AG04450 (cell line): ENCODE data around the gene DIO1. TPM values are rescaled to one million over a fixed set of nuclear protein-coding genes. Genes with fewer than 3 reads are reported as not detected.

Source experiments
- CTCF ChIA-PET: fragments of 300-600, 350-600 bp; formaldehyde crosslinking; extraction: SDS; loops from one replicate; lab custom pipeline; 2022; ENCODE audit warnings: antibody characterized with exemption, inconsistent platforms; lab: Charles Lee
- POLR2A ChIA-PET: fragments of 350-600 bp; formaldehyde crosslinking; extraction: SDS; loops from one replicate; lab custom pipeline; 2021; ENCODE audit warnings: antibody characterized with exemption, inconsistent platforms; lab: Yijun Ruan, JAX
- DNase-seq: peaks from one replicate; pipeline ENCODE4 v3.0.0-alpha.2; 2011; ENCODE audit warnings: low read depth, low spot score
- H3K27ac ChIP-seq: one replicate; pipeline ENCODE4 v1.5.1; 2012; ENCODE audit warnings: low read depth, low read length, control low read depth
- H3K27me3 ChIP-seq: one replicate; pipeline ENCODE4 v1.6.0; 2012; ENCODE audit warnings: low read length; ENCODE audit not compliant: control insufficient read depth, insufficient read depth
- H3K4me3 ChIP-seq: 2 replicates; pipeline ENCODE4 v1.5.1; 2011; ENCODE audit warnings: mild to moderate bottlenecking, low read depth, low read length, control low read depth
- H3K9me3 ChIP-seq: 2 replicates; pipeline ENCODE4 v1.5.1; 2012; ENCODE audit warnings: low read length; ENCODE audit not compliant: control insufficient read depth, insufficient read depth
- polyA plus RNA-seq: library from polyadenylated mRNA; depleted of rRNA; stranded (reverse); fragments of >200 nt; gene quantifications from 2 replicates; pipeline ENCODE4 v1.2.3, GENCODE V29; 2011
- TF ChIP-seq, protein P1 (sequence below): IDR thresholded peaks from 2 replicates; pipeline ENCODE4 v1.5.1; 2011; ENCODE audit warnings: low read depth, low read length, control low read depth, inconsistent platforms

Gene DIO1
- polyA plus RNA-seq, 1 experiment: not detected

GRCh38 chr1:53929246-53929960 is 35.4 kb downstream of the DIO1 start:
- TF ChIP-seq, protein P1, sequence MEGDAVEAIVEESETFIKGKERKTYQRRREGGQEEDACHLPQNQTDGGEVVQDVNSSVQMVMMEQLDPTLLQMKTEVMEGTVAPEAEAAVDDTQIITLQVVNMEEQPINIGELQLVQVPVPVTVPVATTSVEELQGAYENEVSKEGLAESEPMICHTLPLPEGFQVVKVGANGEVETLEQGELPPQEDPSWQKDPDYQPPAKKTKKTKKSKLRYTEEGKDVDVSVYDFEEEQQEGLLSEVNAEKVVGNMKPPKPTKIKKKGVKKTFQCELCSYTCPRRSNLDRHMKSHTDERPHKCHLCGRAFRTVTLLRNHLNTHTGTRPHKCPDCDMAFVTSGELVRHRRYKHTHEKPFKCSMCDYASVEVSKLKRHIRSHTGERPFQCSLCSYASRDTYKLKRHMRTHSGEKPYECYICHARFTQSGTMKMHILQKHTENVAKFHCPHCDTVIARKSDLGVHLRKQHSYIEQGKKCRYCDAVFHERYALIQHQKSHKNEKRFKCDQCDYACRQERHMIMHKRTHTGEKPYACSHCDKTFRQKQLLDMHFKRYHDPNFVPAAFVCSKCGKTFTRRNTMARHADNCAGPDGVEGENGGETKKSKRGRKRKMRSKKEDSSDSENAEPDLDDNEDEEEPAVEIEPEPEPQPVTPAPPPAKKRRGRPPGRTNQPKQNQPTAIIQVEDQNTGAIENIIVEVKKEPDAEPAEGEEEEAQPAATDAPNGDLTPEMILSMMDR: no peak
- ChIA-PET POLR2A (no interaction called here), CTCF (no interaction called here)

GRCh38 chr1:53930932-53931331 is 36.9 kb downstream of the DIO1 start:
- H3K4me3 ChIP-seq: no peak overlapping the region
- ChIA-PET POLR2A (no interaction called here), CTCF (interaction anchor here (1.3 kb wide), 2 partner anchors 15 to 52 kb away, joined by 4 to 5 read pairs; partner anchors contain the start of genes IFT25 and LRRC42)
- TF ChIP-seq, protein P1: no peak
- peaks cover 23% of the 10 kb centered on the region for H3K9me3 ChIP-seq
- DNase-seq: no peak
- no peaks in the 10 kb centered on the region for H3K27me3 ChIP-seq
- H3K27ac ChIP-seq: no peak overlapping the region

More at GRCh38 chr1:53929246-53929960, 35.4 kb downstream of the DIO1 start:
- Histone ChIP-seq H3K27ac (no peak overlapping the region), H3K4me3 (no peak overlapping the region), H3K9me3 (peaks cover 14% of the 10 kb centered on the region), H3K27me3 (no peaks in the 10 kb centered on the region)
- DNase-seq: no peak

DNA sequence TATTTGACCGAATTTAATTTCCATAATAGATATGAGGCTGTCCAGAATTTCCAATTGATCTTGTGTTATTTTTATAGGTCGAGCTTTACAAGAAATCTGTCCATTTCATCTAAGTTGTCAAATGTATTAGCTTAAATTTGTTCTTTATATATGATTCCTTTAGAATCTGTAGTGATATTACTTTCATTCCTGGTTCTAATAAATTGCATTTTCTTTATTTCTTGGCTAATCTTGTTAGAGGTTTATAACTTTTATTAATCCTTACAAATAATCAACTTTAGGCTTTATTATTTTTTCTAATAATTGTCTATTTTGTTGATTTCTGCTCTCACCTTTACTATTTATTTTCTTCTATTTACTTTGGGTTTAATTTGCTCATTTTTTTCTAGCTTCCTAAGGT is 37.5 kb downstream of the DIO1 start:
- H3K27me3 ChIP-seq: no peaks in the 10 kb centered on the region
- CTCF ChIA-PET: interaction anchor here (1.3 kb wide), 2 partner anchors 14 to 53 kb away, joined by 4 to 5 read pairs; partner anchors contain the start of genes IFT25 and LRRC42

GRCh38 chr1:53934170-53934765 is 40.3 kb downstream of the DIO1 start:
- H3K4me3 ChIP-seq: no peak overlapping the region
- ChIA-PET CTCF (no interaction called here), POLR2A (no interaction called here)
- no peak overlapping the region for H3K27ac ChIP-seq
- no peaks in the 10 kb centered on the region for H3K27me3 ChIP-seq
- TF ChIP-seq, protein P1: no peak
- peaks cover 26% of the 10 kb centered on the region for H3K9me3 ChIP-seq
- no peak for DNase-seq

More for the DNA sequence above, 37.5 kb downstream of the DIO1 start:
- DNase-seq: no peak
- POLR2A ChIA-PET: no interaction called here
- TF ChIP-seq, protein P1: no peak
- H3K27ac ChIP-seq: no peak overlapping the region
- peaks cover 26% of the 10 kb centered on the region for H3K9me3 ChIP-seq
- H3K4me3 ChIP-seq: no peak overlapping the region

DNA sequence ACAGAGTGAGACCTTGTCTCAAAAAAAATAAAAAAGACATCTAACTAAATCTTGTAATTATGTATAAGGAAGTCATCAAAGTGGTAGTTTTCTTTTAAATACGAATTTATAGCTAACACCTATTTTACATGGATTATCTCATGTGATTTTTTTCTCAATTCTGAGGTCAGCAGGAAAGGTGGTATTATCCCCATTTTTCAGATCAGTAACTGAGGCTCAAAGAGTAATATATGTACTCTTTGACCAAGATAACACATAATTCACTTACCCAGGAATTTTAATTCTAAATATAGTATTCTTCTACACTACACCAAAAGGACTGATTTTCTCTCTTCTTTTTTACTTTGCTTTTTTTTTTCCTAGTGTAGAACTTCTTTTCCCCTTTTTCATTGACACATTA is 42.4 kb downstream of the DIO1 start:
- peaks cover 26% of the 10 kb centered on the region for H3K9me3 ChIP-seq
- DNase-seq: no peak
- ChIA-PET POLR2A (no interaction called here), CTCF (no interaction called here)
- no peak overlapping the region for H3K4me3 ChIP-seq
- H3K27me3 ChIP-seq: no peaks in the 10 kb centered on the region
- H3K27ac ChIP-seq: no peak overlapping the region
- TF ChIP-seq, protein P1: no peak
